ENCODE data around the gene TBC1D10A. TPM values are rescaled to one million over a fixed set of nuclear protein-coding genes. Genes with fewer than 3 reads are reported as not detected.

Gene TBC1D10A
- polyA plus RNA-seq, 2 donors: 30.4 to 35.3 TPM

- H3K4me1 ChIP-seq (ENCODE audit: control insufficient read depth in 2 of 2, insufficient read depth in 2 of 2, low read length in 1 of 2): no peaks in the 10 kb centered on the region
- no peaks in the 10 kb centered on the region for H3K9me3 ChIP-seq (ENCODE audit: control insufficient read depth in 2 of 2, insufficient read depth in 1 of 2, low read depth in 1 of 2, low read length in 1 of 2)
- 78 to 85% methylated on average over 7 of the region's 7 CpGs for WGBS, 2 donors
- no peak overlapping the region for H3K27ac ChIP-seq (ENCODE audit: low read depth in 2 of 2, low read length in 1 of 2)
- no peaks in the 10 kb centered on the region for H3K27me3 ChIP-seq (ENCODE audit: control insufficient read depth in 1 of 2, insufficient read depth in 2 of 2, low read length in 2 of 2)
- peaks cover 0 to 4% of the 10 kb centered on the region in 2 donors for H3K36me3 ChIP-seq (ENCODE audit: control insufficient read depth in 2 of 2, insufficient read depth in 2 of 2, low read length in 1 of 2)
- no peak overlapping the region for H3K4me3 ChIP-seq (ENCODE audit: low read depth in 1 of 2, low read length in 2 of 2)
Observed at GRCh38 chr22:30362651-30363281, 36.0 kb upstream of the TBC1D10A start.

- H3K27ac ChIP-seq (ENCODE audit: low read depth in 2 of 2, low read length in 1 of 2): no peak overlapping the region
- no peaks in the 10 kb centered on the region for H3K4me1 ChIP-seq (ENCODE audit: control insufficient read depth in 2 of 2, insufficient read depth in 2 of 2, low read length in 1 of 2)
- 88 to 90% methylated on average over 10 of the region's 10 CpGs for WGBS, 2 donors
- peaks cover 0 to 4% of the 10 kb centered on the region in 2 donors for H3K36me3 ChIP-seq (ENCODE audit: control insufficient read depth in 2 of 2, insufficient read depth in 2 of 2, low read length in 1 of 2)
- H3K27me3 ChIP-seq (ENCODE audit: control insufficient read depth in 1 of 2, insufficient read depth in 2 of 2, low read length in 2 of 2): no peaks in the 10 kb centered on the region
- H3K9me3 ChIP-seq (ENCODE audit: control insufficient read depth in 2 of 2, insufficient read depth in 1 of 2, low read depth in 1 of 2, low read length in 1 of 2): no peaks in the 10 kb centered on the region
- no peak overlapping the region for H3K4me3 ChIP-seq (ENCODE audit: low read depth in 1 of 2, low read length in 2 of 2)
Observed at GRCh38 chr22:30361916-30362650, 35.3 kb upstream of the TBC1D10A start.

GRCh38 chr22:30358541-30358940 lies 31.8 kb upstream of the TBC1D10A start:
- Histone ChIP-seq H3K27ac (ENCODE audit: low read depth in 2 of 2, low read length in 1 of 2) (no peak overlapping the region), H3K36me3 (ENCODE audit: control insufficient read depth in 2 of 2, insufficient read depth in 2 of 2, low read length in 1 of 2) (peaks cover 0 to 2% of the 10 kb centered on the region in 2 donors), H3K27me3 (ENCODE audit: control insufficient read depth in 1 of 2, insufficient read depth in 2 of 2, low read length in 2 of 2) (no peaks in the 10 kb centered on the region), H3K4me1 (ENCODE audit: control insufficient read depth in 2 of 2, insufficient read depth in 2 of 2, low read length in 1 of 2) (peaks cover 0 to 9% of the 10 kb centered on the region in 2 donors), H3K4me3 (ENCODE audit: low read depth in 1 of 2, low read length in 2 of 2) (no peak overlapping the region), H3K9me3 (ENCODE audit: control insufficient read depth in 2 of 2, insufficient read depth in 1 of 2, low read depth in 1 of 2, low read length in 1 of 2) (no peaks in the 10 kb centered on the region)
- 91% methylated on average over 6 of the region's 6 CpGs for WGBS, 2 donors

- Histone ChIP-seq H3K27ac (ENCODE audit: low read depth in 2 of 2, low read length in 1 of 2) (no peak overlapping the region), H3K4me3 (ENCODE audit: low read depth in 1 of 2, low read length in 2 of 2) (no peak overlapping the region), H3K27me3 (ENCODE audit: control insufficient read depth in 1 of 2, insufficient read depth in 2 of 2, low read length in 2 of 2) (no peaks in the 10 kb centered on the region), H3K9me3 (ENCODE audit: control insufficient read depth in 2 of 2, insufficient read depth in 1 of 2, low read depth in 1 of 2, low read length in 1 of 2) (no peaks in the 10 kb centered on the region), H3K4me1 (ENCODE audit: control insufficient read depth in 2 of 2, insufficient read depth in 2 of 2, low read length in 1 of 2) (peaks cover 0 to 9% of the 10 kb centered on the region in 2 donors), H3K36me3 (ENCODE audit: control insufficient read depth in 2 of 2, insufficient read depth in 2 of 2, low read length in 1 of 2) (peaks cover 0 to 2% of the 10 kb centered on the region in 2 donors)
- WGBS, 2 donors: 57% methylated on average over 22 of the region's 22 CpGs
Observed at GRCh38 chr22:30357650-30358215, 31.0 kb upstream of the TBC1D10A start.

- Histone ChIP-seq H3K4me3 (ENCODE audit: low read depth in 1 of 2, low read length in 2 of 2) (peak overlapping the region; percentile 80 to 90), H3K36me3 (ENCODE audit: control insufficient read depth in 2 of 2, insufficient read depth in 2 of 2, low read length in 1 of 2) (peaks cover 0 to 6% of the 10 kb centered on the region in 2 donors), H3K27me3 (ENCODE audit: control insufficient read depth in 1 of 2, insufficient read depth in 2 of 2, low read length in 2 of 2) (no peaks in the 10 kb centered on the region), H3K9me3 (ENCODE audit: control insufficient read depth in 2 of 2, insufficient read depth in 1 of 2, low read depth in 1 of 2, low read length in 1 of 2) (no peaks in the 10 kb centered on the region), H3K27ac (ENCODE audit: low read depth in 2 of 2, low read length in 1 of 2) (peak overlapping the region in 1 of 2 donors; percentile 46), H3K4me1 (ENCODE audit: control insufficient read depth in 2 of 2, insufficient read depth in 2 of 2, low read length in 1 of 2) (peaks cover 0 to 9% of the 10 kb centered on the region in 2 donors)
- WGBS, 2 donors: 3 to 5% methylated on average over 9 of the region's 9 CpGs
Observed at GRCh38 chr22:30357236-30357570, 30.5 kb upstream of the TBC1D10A start.

- H3K27me3 ChIP-seq (ENCODE audit: control insufficient read depth in 1 of 2, insufficient read depth in 2 of 2, low read length in 2 of 2): no peaks in the 10 kb centered on the region
- peaks cover 0 to 9% of the 10 kb centered on the region in 2 donors for H3K4me1 ChIP-seq (ENCODE audit: control insufficient read depth in 2 of 2, insufficient read depth in 2 of 2, low read length in 1 of 2)
- peaks cover 5 to 11% of the 10 kb centered on the region in 2 donors for H3K36me3 ChIP-seq (ENCODE audit: control insufficient read depth in 2 of 2, insufficient read depth in 2 of 2, low read length in 1 of 2)
- no peaks in the 10 kb centered on the region for H3K9me3 ChIP-seq (ENCODE audit: control insufficient read depth in 2 of 2, insufficient read depth in 1 of 2, low read depth in 1 of 2, low read length in 1 of 2)
- peak within 1 kb of the TSS; percentile 80 to 90 for H3K4me3 ChIP-seq (ENCODE audit: low read depth in 1 of 2, low read length in 2 of 2)
- H3K27ac ChIP-seq (ENCODE audit: low read depth in 2 of 2, low read length in 1 of 2): peak within 1 kb of the TSS; percentile 95 to 98
- WGBS, 2 donors: 0 to 1% methylated on average over 55 to 91 of the region's 91 CpGs
Observed at GRCh38 chr22:30356449-30357235, 29.9 kb upstream of the TBC1D10A start, which contains the start of the genes CCDC157 and SF3A1. Gene CCDC157, plus strand, starts transcription at chr22:30357007. Its CDS starts 8,994 bp downstream, at chr22:30366001. Gene SF3A1, minus strand, starts transcription at chr22:30356894. Its CDS starts 102 bp downstream, at chr22:30356792.

GRCh38 chr22:30354644-30355043 lies 27.9 kb upstream of the TBC1D10A start:
- Histone ChIP-seq H3K27ac (ENCODE audit: low read depth in 2 of 2, low read length in 1 of 2) (no peak overlapping the region), H3K4me3 (ENCODE audit: low read depth in 1 of 2, low read length in 2 of 2) (no peak overlapping the region), H3K36me3 (ENCODE audit: control insufficient read depth in 2 of 2, insufficient read depth in 2 of 2, low read length in 1 of 2) (peaks cover 5 to 15% of the 10 kb centered on the region in 2 donors), H3K4me1 (ENCODE audit: control insufficient read depth in 2 of 2, insufficient read depth in 2 of 2, low read length in 1 of 2) (peaks cover 0 to 9% of the 10 kb centered on the region in 2 donors), H3K27me3 (ENCODE audit: control insufficient read depth in 1 of 2, insufficient read depth in 2 of 2, low read length in 2 of 2) (no peaks in the 10 kb centered on the region), H3K9me3 (ENCODE audit: control insufficient read depth in 2 of 2, insufficient read depth in 1 of 2, low read depth in 1 of 2, low read length in 1 of 2) (no peaks in the 10 kb centered on the region)
- WGBS, 2 donors: 56 to 73% methylated on average over 5 of the region's 5 CpGs

- H3K4me3 ChIP-seq (ENCODE audit: low read depth in 1 of 2, low read length in 2 of 2): no peak overlapping the region
- 92 to 93% methylated on average over 3 of the region's 3 CpGs for WGBS, 2 donors
- H3K36me3 ChIP-seq (ENCODE audit: control insufficient read depth in 2 of 2, insufficient read depth in 2 of 2, low read length in 1 of 2): peaks cover 13 to 20% of the 10 kb centered on the region in 2 donors
- H3K9me3 ChIP-seq (ENCODE audit: control insufficient read depth in 2 of 2, insufficient read depth in 1 of 2, low read depth in 1 of 2, low read length in 1 of 2): no peaks in the 10 kb centered on the region
- H3K27me3 ChIP-seq (ENCODE audit: control insufficient read depth in 1 of 2, insufficient read depth in 2 of 2, low read length in 2 of 2): no peaks in the 10 kb centered on the region
- no peak overlapping the region for H3K27ac ChIP-seq (ENCODE audit: low read depth in 2 of 2, low read length in 1 of 2)
- H3K4me1 ChIP-seq (ENCODE audit: control insufficient read depth in 2 of 2, insufficient read depth in 2 of 2, low read length in 1 of 2): peaks cover 0 to 9% of the 10 kb centered on the region in 2 donors
Observed at GRCh38 chr22:30351226-30351625, 24.5 kb upstream of the TBC1D10A start.

GRCh38 chr22:30348809-30349208 lies 22.1 kb upstream of the TBC1D10A start:
- Histone ChIP-seq H3K4me3 (ENCODE audit: low read depth in 1 of 2, low read length in 2 of 2) (no peak overlapping the region), H3K27ac (ENCODE audit: low read depth in 2 of 2, low read length in 1 of 2) (no peak overlapping the region), H3K36me3 (ENCODE audit: control insufficient read depth in 2 of 2, insufficient read depth in 2 of 2, low read length in 1 of 2) (peaks cover 35 to 41% of the 10 kb centered on the region in 2 donors), H3K27me3 (ENCODE audit: control insufficient read depth in 1 of 2, insufficient read depth in 2 of 2, low read length in 2 of 2) (no peaks in the 10 kb centered on the region), H3K4me1 (ENCODE audit: control insufficient read depth in 2 of 2, insufficient read depth in 2 of 2, low read length in 1 of 2) (no peaks in the 10 kb centered on the region), H3K9me3 (ENCODE audit: control insufficient read depth in 2 of 2, insufficient read depth in 1 of 2, low read depth in 1 of 2, low read length in 1 of 2) (no peaks in the 10 kb centered on the region)
- 64 to 65% methylated on average over 4 of the region's 4 CpGs for WGBS, 2 donors
